HuH-7.5 (cell line): Measurements from ENCODE around the gene HOXB7.

Source experiments
- DNase-seq: peaks from one replicate; pipeline ENCODE4 v3.0.0; 2011; ENCODE audit warnings: low spot score

HOXB7 gene

DNA sequence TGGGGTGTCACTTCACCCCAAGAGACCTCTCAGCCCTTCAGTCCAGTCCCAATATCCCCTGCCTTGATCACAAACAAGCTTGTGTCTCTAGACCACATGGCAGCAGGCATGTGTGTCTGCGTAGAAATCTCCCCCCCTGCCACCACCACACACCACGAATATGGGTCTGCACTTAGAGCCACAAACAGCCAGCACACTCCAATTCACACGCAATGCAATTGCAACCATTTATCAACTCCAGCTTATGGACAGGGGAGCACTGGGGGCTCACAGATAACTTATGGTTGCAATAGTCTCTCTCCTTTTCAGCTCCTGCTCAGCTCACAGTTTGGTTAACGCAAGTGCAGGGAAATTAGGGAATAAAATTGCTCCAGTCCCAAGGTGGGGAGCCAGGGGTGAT, 12.8 kb upstream of the HOXB7 start:
- DNase-seq, result no peak

DNA sequence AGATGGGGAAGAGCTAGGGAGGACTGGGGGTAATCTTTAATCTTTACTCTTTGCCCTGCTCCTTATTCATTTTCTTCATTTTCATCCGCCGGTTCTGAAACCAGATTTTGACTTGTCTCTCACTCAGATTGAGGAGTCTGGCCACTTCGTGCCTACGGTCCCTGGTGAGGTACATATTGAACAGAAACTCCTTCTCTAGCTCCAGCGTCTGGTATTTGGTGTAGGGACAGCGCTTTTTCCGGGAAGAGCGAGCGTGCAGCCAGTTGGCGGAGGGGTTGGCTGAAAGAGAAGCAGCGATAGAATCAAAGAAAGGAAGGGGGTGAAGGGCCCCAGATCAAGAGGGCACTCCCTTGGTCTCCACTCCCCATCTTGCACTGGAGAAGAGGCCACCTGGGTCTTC, 12.0 kb upstream of the HOXB7 start:
- DNase-seq, result no peak

DNA sequence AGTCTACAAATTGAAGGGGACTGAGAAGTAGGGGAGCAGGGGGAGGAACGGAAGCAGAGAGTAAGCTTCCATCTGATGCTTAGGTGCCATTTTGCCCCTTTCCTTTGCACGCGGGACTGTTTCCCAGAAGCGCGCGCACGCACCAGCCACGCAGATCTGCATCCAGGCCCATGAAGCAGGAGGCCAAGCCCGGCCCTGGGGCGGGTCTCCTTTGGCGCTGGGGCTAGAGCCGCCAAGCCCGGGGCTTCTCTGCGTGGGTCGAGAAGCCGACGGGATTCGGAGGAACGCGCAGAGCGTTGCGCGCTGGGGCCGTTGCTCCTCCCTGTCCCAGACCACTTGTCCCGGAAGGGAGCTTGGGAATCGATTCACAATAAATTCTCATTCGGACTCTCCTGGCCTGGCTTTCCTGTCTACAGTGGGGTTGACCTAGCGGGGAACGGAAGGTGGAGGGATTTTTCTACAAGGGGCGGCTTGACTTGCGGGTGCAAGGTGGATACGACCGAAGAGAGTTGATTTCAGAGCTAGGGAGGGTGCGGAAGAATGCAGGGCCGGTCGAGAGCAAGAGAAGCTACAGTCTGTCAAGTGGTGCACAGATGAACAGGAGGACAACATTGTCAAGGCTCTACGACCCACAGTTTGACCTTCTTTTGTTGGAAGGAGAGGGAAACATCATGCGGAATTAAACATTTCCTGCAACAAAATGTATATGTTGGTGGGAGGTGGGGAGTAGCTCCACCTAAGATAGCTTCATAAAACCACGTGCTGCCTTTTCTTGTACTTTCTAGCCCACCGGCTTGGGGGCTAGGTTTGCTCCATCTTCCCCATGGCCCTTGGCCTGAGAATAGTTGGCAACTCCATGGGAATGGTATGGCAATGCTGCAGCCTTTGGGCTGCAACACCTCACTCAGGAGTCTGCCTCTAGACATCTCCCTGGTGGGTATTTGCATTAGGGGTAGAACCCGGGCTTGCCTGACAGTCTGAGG, 10.9 kb upstream of the HOXB7 start:
- DNase-seq, result no peak

DNA sequence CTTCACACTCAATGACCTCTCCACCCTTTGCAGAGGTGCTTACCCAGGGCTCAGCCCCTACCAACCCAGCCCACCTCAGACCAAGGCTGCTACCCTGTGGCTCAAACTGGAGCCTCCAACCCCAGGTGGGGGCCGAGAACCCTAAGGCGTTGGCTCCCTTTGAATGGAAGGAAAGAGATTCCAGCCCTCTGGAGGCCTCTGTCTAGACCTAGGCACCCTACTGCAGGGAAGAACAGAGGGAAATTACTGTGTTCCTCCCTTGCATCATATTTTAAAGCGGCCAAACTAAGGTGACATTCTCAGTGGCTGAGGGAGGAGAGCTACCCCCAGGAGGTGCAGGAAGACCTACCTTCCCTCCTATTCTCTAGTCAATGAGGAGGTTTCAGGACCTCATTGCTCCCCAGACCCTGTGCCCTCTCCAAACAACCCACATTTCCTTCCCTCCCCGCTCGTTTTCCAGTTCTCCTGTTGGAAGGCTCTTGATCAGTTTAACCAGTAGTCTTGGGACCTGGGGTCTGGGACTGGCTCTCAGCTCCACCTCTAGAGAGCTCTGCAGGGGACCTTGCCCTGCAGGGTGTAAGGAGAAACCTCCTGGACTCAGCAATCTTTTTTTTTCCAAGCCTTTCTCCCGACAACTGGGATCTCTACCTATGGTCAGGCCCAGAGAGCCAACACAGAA, 9.8 kb upstream of the HOXB7 start:
- DNase-seq, result no peak

DNA sequence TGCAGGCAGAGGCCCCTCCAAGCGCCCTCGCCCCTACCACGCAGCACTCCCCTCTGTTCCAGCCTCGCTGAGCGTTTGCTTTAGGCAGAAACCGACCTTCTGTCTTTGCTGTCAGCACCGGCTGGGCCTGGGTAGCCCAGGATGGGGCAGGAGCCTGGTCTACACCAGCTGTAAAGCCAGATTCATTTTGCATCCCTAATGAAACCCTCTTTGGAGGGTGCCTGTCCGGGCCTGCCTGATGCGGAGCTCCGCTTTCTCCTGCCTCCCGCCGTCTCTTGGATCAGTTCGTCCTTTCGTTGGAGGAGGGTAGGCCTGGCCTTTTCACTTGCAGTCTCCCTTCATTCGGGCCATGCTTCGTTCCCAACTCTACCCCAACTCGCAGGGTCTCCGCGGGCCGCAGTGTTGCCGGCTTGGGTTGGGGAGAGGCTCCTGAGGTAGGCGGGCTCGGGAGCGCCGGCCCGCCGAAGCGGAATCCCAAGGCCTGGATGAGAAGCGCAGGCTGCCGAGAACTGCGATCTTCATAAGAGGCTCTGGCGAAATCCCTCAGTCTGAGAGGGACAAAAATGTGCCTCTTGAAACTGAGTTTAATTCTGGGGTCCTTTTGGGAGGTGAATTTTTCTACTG, 9.1 kb upstream of the HOXB7 start:
- DNase-seq, result no peak

DNA sequence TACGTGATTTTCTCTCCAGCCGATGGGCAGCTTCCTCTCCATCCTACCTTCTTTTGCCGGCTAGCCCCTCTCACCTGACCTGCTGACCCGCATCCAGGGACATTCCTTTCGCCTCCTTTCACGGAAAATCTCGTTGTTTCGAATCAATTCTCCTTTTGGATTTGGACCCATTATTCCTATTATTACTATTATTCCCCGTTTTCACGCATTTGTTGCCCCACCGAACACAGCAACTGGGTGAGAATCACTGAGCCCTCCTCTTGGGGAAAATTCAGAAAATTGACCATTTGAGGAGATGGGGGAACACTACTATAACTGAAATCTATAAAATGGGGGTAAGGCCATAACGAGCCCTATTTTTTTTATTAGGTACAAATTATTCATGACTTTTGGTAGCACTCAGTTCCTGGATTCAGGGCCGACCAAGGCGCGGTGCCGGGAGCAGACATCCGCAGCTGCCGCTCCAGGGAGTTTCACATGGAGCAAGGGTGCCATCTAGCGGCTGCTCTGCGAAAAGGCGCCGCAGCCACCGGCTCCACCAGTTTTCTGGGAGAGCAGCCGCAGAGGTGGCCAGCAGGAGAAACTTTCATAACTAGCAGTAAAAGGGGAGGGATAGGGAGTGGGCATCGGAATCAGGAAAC, 7.6 kb upstream of the HOXB7 start:
- DNase-seq, result peak; percentile 99

DNA sequence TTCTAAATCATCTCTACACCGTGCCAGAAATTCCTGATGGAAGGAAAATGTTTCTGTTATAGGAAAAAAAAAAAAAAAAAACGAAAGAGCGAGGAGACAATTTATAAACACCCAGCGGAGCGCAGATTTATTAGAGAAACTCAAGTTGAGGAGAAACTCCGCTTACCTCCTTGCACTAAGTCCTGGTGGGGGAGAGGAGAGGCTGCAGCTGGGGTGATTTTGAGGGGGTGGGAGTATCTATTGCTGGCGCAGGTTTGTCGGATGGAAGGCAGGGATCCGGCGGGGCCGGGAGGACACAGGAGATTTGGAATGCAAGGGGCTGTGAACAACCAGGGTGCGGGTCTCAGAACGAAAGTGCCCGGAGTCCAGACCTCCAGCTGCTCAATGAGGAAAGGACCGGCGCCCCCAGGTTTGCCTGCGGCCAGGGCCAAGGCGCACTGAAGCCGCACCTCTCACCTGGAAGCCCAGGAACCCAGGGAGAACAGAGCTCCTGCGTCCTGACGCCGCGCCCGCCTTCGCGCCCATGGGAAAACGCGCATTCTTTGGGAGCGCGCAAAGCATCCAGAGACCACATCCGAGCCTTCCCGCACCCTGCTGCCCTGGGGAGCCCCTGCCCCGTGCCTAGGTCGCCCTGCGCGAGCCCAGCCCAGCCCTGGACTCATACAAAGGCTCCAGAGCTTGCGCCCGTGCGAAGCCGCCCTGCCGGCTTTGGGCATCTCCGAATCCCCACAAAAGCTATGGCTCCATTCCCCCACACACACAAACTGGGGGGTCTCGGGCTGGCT, 6.8 kb upstream of the HOXB7 start:
- no peak for DNase-seq

DNA sequence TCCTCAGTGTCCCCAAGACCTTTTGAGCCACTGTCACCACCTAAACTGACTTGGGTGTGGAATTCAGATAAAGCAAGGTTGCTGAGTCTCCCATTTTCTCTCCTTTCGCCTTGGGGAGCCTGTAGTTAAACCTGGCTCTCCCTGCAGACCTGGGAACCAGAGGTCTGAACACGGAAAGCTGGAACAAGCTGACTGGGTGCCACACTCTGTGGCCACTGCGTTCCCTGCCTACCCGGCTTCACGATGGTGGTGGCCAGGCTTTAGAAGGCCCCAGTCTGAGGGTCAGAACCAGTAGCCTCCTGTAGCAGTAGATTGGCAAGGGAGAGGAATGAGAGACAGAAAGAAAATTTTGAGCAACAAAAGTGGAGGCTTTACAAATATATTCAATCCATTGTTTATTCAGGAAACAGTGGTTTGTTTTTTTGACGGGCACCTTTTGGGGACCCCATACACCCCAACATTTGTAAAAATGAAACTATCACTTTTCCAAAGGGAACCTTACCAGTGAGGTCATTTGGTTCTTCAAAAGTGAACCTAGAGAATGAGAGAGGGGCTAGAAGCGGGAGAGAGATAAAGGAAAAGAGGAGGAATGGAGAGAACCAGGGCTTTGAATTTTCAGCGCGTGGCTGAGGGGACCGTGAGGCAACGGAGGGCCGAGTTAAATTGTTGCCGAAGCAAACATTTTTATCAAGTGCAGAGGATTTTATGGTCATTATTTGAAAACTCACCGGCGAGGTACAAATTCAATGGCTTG, 6.1 kb upstream of the HOXB7 start:
- no peak for DNase-seq

DNA sequence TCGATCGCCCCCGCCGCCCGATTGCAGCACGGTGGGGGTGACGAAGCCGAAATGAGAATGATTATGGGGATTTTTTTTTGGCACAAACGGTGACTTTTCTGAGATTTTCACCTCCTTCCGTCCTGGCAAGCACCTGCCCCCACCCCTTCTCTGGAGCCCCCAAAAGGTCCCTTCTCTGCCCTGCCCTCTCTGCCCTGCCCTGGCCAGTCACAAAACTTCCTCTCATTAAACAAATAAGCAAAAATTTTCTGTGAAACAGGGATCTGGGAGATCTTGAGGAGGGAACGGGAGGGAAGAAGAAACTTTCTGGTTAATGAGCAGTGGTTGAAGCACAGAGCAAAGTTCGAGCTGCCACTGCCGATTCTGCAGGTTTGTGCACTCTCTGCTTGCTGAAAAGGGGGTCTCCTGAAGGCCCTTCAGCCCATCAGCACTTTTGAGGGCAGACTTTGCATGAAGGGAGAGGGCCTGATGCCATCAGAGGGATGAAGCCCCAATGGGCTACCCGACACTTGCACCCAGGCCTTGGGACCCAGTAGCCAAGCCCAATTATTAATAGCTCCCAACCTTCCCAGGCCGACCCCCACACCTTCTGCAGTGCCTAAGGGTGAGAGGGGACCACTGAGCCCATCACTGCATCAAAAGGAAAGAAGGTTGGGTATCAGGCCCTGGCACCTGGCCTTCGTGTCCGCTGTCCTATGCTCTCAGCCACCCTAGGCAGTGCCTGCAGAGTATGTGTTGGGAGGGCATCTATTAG, 5.3 kb upstream of the HOXB7 start:
- no peak for DNase-seq

DNA sequence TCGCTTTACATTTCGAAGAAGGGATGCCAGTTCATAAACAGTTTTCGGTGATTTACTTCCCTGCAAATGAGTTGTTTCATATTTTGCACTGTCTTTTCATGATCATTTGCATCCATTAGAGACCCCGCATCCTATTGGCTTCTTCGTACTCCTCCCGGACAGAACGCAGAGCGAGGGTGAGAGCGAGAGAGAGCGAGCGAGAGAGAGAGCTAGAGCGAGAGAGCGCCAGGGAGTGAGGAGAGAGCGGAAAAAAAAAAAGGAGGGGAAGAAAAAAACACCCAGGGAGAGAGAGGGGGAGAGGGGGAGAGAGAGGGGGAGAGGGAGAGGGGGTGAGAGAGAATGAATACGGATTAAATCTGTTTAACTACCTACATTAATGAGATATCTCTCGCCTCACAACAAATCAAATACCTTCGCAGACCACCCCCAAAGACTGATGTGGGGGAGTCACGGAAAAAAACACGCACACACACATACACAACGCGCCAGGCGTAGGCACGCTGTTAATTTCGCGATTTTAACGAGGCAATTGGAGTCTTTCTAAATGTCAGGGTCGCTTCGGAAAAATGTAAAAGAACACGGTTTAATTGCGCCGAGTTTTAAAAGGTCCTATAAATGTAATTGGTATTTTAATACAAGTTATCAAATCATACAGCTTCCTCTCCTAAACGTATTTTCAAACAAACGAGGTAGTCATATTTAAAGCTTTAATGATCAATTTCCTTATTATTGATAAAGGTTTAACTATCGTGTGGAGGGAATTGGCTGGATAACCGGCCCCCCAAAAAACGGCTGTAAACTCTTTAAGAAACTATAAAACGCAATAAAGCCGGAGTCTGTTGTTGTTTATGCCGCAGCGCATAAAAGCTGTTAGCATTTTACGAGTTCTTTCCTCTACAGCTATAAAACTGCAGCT, 4.5 kb upstream of the HOXB7 start, which contains the start of gene HOXB8:
TSS of gene HOXB8 (minus strand) at position 246 of the 916 bp plus-strand sequence. CDS start 588 bp downstream, outside the sequence.
- no peak for DNase-seq

DNA sequence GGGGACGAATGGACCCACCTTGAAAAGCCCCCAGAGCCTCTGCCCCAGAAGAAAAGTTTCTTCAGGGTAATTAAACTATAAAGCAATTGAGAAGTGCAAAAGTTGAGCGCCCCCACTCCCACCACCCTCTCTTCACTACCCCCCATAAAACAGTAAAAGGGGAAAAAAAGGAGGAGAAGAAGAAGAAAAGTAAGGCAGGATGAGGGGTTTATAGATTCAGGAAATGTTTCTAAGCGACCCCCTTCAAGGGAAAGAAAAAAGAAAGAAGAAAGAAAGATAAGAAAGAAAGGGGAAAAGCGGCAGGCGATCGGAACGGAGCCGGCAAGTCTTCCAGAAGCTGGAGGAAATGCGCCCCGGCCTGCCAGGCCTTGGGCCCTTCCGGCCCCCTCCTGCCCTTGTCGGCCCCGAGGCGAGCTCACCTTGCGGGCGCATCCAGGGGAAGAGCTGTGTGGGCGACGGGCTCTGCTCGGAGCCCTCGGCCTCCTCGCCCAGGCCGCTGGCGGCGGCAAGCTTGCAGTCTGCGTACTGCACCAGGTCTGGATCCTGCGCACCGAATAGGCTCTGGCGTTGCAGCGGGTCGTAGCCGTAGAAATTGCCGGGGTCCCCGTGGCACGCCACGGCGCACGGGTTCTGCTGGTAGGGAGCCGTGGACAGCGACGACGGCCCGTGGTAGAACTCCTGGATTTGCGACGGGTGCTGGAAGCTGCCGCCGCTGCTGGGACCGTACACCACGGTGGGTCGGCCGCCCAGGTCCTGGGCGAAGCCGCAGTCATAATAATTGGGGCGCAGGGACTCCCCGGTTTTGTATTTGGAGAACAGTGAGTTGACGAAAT, 3.3 kb upstream of the HOXB7 start:
- no peak for DNase-seq

DNA sequence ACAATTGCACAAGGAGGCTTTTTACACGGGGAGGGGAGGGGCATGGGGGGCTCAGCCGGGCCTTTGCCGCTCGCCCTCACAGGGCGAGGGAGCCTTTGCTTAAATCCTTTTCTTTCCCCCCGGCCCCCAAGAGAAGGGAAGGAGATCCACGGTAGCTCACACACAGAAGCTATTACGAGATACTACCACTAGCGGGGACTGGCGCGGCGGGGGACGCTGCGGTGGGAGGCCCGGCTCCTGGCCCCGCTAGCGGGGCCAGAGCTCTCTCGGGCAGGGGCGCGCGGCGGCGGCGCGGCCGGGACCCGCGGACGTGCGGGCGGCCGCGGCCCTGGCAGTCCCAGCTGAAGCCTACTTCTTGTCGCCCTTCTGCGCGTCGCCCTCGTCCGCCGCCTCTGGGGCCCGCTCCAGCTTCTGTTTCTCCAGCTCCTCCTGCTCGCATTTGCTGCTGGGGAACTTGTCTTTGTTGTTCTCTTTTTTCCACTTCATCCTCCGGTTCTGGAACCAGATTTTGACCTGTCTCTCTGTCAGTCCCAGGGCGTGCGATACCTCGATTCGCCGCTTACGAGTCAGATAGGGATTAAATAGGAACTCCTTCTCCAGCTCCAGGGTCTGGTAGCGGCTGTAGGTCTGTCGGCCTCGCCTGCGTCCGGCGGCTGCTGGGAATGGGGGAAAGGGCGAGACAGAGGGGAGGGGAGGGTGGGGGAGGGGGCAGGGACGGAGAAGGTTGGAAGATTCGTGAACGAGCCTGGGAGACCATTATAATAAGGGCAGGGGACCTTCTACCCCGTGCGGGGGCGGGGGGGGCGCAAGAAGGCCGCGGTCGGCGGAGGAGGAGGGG, 2.3 kb upstream of the HOXB7 start:
- DNase-seq, result peak; percentile 61

DNA sequence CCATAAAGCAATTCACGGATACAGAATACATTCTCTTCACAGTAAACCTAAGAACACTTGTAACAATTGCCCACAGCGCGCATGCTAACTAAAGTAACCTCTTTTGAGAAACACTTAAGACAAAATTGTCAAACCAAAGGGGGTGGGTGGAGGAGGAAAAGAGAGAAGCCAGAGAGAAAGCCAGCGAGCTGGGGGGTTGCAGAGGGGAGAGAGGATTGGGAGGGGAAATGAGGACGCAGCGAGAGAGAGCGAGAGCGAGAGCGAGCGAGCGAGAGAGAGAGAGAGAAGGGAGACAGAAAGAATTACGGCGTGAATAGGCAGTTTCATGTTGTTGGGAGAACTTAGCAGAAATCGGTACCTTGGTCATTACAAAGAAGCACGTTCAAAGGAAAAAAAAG, 1.6 kb upstream of the HOXB7 start:
- no peak for DNase-seq

DNA sequence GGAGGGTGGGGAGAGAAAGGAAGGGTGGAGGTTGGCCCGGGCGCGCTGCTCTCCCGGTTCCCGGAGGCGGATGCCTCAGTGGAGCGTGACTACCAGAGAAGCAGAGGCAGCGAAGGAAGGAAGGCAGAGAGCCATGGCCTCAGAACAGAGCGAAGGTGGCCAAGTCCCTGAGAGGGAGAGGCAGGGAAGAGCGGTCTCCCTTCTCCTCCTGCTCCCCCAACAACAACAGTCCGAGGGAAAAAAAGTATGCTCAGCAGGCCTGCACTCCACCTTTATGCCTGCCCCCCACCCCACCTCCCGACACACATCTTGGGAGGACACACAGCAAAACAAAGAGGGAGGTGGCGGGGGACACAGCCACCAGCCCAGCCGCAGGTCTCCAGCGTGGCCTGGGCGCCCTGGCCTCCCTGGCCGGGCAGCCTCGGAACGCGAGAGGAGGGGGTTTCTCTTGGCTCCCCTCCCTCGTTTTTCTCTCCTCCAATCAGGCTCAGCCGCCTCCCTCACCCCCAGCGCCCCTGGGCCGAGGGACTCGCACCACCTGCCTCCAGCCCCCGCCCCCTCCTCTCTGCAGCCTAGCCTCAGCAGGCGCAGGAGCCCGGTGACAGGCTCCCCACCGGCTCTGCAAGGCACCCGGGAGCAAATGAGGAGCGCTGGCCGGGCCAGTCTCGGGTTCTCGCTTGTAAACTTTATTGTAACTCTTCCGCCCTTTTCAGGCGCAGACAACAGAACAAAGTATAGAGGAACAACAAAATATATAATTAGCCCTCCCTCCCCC, 1.1 kb upstream of the HOXB7 start:
- DNase-seq, result no peak

DNA sequence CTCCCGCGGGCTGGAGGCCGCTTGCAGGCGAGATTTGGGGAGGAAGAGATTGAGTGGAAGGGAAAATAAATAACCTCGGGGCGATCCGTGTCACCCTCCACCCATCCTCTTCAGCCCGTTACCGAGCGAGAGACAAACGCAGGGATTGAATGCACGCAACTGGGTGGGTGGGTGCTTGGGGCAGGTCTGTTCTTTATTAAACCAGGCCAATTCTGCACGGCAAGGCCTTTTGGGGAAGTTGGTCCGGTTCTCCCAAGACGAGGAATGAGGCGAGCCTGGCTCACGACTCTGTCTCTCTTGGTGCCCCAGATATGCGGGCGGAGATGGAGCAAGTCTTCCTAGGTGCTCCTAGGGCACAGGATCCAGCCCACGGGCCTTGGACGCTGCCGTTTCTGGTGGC, 396 bp upstream of the HOXB7 start:
- no peak for DNase-seq

DNA sequence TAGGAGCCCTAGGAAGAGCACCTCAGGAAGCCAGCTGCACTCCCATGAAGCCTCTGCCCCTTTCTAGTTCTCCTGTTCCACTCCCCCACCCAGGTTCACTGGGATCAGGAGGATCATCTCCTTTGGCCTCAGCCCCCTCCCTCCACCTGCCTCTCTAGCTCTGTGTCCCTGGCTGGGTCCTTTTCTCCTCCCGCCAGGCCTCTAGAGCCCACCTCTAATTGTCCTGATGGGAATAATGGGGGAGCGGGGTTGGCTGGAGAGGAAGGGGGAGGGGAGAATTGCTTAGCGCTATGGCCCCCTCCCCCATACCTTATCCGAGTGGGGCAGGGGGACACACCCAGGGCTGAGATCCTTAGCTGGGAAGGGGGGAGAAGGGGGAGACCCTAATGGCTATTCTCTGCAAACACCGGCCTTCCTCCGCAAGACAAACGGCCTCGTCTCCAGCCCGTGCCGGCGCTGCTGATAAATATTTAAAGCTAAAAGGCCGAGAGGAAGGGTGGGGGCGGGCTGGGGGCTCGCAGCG, 997 bp downstream of the HOXB7 start:
- no peak for DNase-seq
